ENCODE results near the gene ARSI. TPM values are rescaled to one million over a fixed set of nuclear protein-coding genes. Genes with fewer than 3 reads are reported as not detected.

Gene ARSI
- total RNA-seq, 2 donors from 2014 or later = 2.4 to 2.7 TPM

DNA sequence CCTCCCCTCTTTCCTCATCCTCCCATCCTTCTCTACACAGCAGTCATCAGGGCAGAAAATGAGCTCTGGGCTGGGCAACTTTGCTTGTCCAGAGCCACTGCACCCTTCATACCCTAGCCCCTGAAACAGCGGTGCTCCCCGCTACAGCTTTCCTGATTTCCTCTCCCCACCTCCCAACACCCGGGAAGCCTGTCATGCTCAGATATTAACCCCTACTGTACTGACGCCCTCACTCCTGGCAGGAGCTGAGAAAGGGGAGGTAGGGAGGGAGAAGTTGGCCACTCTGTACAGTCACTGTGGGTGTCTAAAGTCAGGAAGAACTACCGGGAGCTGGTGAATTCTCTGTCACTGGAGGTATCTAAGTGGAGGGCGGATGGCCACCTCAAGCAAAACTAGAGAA, 13.9 kb downstream of the ARSI start:
- no peaks in the 10 kb centered on the region for H3K36me3 ChIP-seq (ENCODE audit: control insufficient read depth, insufficient read depth, low read length)
- Mint-ChIP-seq H3K9me3 (no peaks in the 10 kb centered on the region), H3K27me3 (ENCODE audit: insufficient read depth) (peaks cover 46% of the 10 kb centered on the region), H3K4me3 (no peak overlapping the region), H3K4me1 (peaks cover 3% of the 10 kb centered on the region), H3K27ac (no peak overlapping the region), H3K36me3 (ENCODE audit: low read depth) (no peaks in the 10 kb centered on the region)
- whole genome bisulfite sequencing, 2 experiments (ENCODE audit: insufficient coverage in 1 of 2, insufficient read length in 1 of 2) = 60 to 97% methylated on average over 3 to 6 of the region's 6 CpGs
- H3K9ac ChIP-seq (ENCODE audit: extremely low read depth, low read length, poor library complexity, severe bottlenecking) = no peak overlapping the region
- no peak overlapping the region for H3K27ac ChIP-seq (ENCODE audit: low read depth, low read length)
- H3K27me3 ChIP-seq (ENCODE audit: control insufficient read depth, insufficient read depth, low read length, poor library complexity, severe bottlenecking) = peaks cover 14% of the 10 kb centered on the region
- no peaks in the 10 kb centered on the region for H3K9me3 ChIP-seq (ENCODE audit: control insufficient read depth, low read length)
- TF ChIP-seq, protein P1, sequence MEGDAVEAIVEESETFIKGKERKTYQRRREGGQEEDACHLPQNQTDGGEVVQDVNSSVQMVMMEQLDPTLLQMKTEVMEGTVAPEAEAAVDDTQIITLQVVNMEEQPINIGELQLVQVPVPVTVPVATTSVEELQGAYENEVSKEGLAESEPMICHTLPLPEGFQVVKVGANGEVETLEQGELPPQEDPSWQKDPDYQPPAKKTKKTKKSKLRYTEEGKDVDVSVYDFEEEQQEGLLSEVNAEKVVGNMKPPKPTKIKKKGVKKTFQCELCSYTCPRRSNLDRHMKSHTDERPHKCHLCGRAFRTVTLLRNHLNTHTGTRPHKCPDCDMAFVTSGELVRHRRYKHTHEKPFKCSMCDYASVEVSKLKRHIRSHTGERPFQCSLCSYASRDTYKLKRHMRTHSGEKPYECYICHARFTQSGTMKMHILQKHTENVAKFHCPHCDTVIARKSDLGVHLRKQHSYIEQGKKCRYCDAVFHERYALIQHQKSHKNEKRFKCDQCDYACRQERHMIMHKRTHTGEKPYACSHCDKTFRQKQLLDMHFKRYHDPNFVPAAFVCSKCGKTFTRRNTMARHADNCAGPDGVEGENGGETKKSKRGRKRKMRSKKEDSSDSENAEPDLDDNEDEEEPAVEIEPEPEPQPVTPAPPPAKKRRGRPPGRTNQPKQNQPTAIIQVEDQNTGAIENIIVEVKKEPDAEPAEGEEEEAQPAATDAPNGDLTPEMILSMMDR (conservative IDR thresholded peaks at IDR 0.05) = no peak
- no peak overlapping the region for H3K4me3 ChIP-seq (ENCODE audit: low read length)
- DNase-seq = no peak
- no peaks in the 10 kb centered on the region for H3K4me1 ChIP-seq (ENCODE audit: control insufficient read depth, insufficient read depth, low read length)

DNA sequence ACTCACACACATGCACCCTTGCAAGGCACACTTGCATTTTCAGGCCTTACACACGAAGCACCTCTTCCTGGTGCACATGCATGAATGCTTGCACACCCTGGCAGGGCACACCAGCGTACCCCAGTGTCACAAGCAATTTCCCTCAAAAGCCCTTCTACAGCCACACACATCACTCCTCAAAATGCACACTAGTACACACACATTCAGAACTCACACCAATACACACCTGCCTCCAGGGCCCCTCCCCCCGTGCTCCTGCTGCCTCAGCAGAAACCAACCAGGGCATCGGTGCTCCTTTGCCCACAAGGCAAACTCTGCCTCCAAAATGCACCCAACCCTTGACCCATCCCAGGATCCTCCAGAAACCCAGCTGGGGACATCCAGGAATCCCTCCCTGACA, 14.3 kb downstream of the ARSI start:
- TF ChIP-seq, protein P1 (conservative IDR thresholded peaks at IDR 0.05) = no peak
- H3K36me3 ChIP-seq (ENCODE audit: control insufficient read depth, insufficient read depth, low read length) = no peaks in the 10 kb centered on the region
- no peak overlapping the region for H3K9ac ChIP-seq (ENCODE audit: extremely low read depth, low read length, poor library complexity, severe bottlenecking)
- no peak overlapping the region for H3K27ac ChIP-seq (ENCODE audit: low read depth, low read length)
- H3K4me1 Mint-ChIP-seq = peaks cover 3% of the 10 kb centered on the region
- H3K27me3 Mint-ChIP-seq (ENCODE audit: insufficient read depth) = peaks cover 43% of the 10 kb centered on the region
- H3K4me3 Mint-ChIP-seq = no peak overlapping the region
- WGBS, 2 experiments (ENCODE audit: insufficient coverage in 1 of 2, insufficient read length in 1 of 2) = 87 to 100% methylated on average over 2 to 4 of the region's 4 CpGs
- H3K9me3 Mint-ChIP-seq = no peaks in the 10 kb centered on the region
- H3K9me3 ChIP-seq (ENCODE audit: control insufficient read depth, low read length) = no peaks in the 10 kb centered on the region
- H3K4me3 ChIP-seq (ENCODE audit: low read length) = no peak overlapping the region
- peaks cover 11% of the 10 kb centered on the region for H3K27me3 ChIP-seq (ENCODE audit: control insufficient read depth, insufficient read depth, low read length, poor library complexity, severe bottlenecking)
- no peak overlapping the region for H3K27ac Mint-ChIP-seq
- no peaks in the 10 kb centered on the region for H3K36me3 Mint-ChIP-seq (ENCODE audit: low read depth)
- DNase-seq = no peak
- H3K4me1 ChIP-seq (ENCODE audit: control insufficient read depth, insufficient read depth, low read length) = no peaks in the 10 kb centered on the region

DNA sequence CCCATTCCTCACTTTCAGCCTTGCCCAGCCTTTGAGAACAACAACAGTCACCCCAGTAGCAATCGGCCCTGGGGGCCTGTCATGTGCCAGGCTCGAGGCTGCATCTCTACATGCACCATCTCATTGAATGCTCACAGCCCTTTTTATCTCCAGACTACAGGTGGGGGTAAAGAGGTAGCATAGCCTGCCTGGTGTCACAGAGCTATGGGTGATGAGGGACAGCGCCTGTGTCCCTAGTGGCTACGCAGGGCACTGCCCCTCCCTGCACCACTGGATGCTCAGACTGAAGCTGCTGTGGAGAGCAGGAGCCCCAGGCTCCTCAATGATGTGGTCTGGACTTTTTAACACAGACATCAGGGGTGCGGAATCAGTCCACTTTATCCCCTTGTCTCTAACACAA, 15.9 kb downstream of the ARSI start:
- no peaks in the 10 kb centered on the region for H3K9me3 Mint-ChIP-seq
- Histone ChIP-seq H3K36me3 (ENCODE audit: control insufficient read depth, insufficient read depth, low read length) (no peaks in the 10 kb centered on the region), H3K9me3 (ENCODE audit: control insufficient read depth, low read length) (no peaks in the 10 kb centered on the region), H3K27ac (ENCODE audit: low read depth, low read length) (no peak overlapping the region), H3K27me3 (ENCODE audit: control insufficient read depth, insufficient read depth, low read length, poor library complexity, severe bottlenecking) (peaks cover 6% of the 10 kb centered on the region), H3K4me1 (ENCODE audit: control insufficient read depth, insufficient read depth, low read length) (no peaks in the 10 kb centered on the region), H3K9ac (ENCODE audit: extremely low read depth, low read length, poor library complexity, severe bottlenecking) (no peak overlapping the region), H3K4me3 (ENCODE audit: low read length) (no peak overlapping the region)
- peaks cover 32% of the 10 kb centered on the region for H3K27me3 Mint-ChIP-seq (ENCODE audit: insufficient read depth)
- no peaks in the 10 kb centered on the region for H3K4me1 Mint-ChIP-seq
- TF ChIP-seq, protein P1 (conservative IDR thresholded peaks at IDR 0.05) = peak; percentile 90
- H3K36me3 Mint-ChIP-seq (ENCODE audit: low read depth) = no peaks in the 10 kb centered on the region
- H3K4me3 Mint-ChIP-seq = no peak overlapping the region
- H3K27ac Mint-ChIP-seq = no peak overlapping the region
- DNase-seq = peak; percentile 91
- 55 to 63% methylated on average over 5 of the region's 5 CpGs for WGBS, 2 experiments (ENCODE audit: insufficient coverage in 1 of 2, insufficient read length in 1 of 2)

All from endodermal cell (in vitro differentiated cells).